Panc1 (cell line): ENCODE measurements around the gene RDH5.

Experiments
- CTCF ChIP-seq: fragments of 450-650 bp; IDR thresholded peaks from 2 replicates; pipeline ENCODE4 v1.5.1; 2017; ENCODE audit warnings: mild to moderate bottlenecking
- POLR2AphosphoS5 ChIP-seq: IDR thresholded peaks from 2 replicates; pipeline ENCODE4 v1.6.1; 2012; ENCODE audit warnings: mild to moderate bottlenecking, low read depth, low read length, moderate library complexity
- REST ChIP-seq, 2 experiments: IDR thresholded peaks; 2 replicates each; pipeline ENCODE4 v1.6.1; 2011 to 2012; ENCODE audit warnings: low read depth in 2 of 2, control low read depth in 1 of 2, low read length in 1 of 2, mild to moderate bottlenecking in 1 of 2, moderate library complexity in 1 of 2; ENCODE audit not compliant: insufficient read depth in 1 of 2
- SIN3A ChIP-seq: IDR thresholded peaks from 2 replicates; pipeline ENCODE4 v1.6.1; 2012; ENCODE audit warnings: low read depth, mild to moderate bottlenecking, low read length, moderate library complexity, borderline replicate concordance; ENCODE audit not compliant: insufficient read depth
- TCF7L2 ChIP-seq: IDR thresholded peaks from 2 replicates; pipeline ENCODE4 v1.6.1; 2011; ENCODE audit warnings: mild to moderate bottlenecking, low read depth, low read length, inconsistent platforms

GRCh38 chr12:55716582-55716957 is 3.6 kb upstream of the RDH5 start:
- no peak for TF ChIP-seq CTCF
- no peak for TF ChIP-seq POLR2AphosphoS5
- no peak for TF ChIP-seq REST (IDR thresholded peaks at IDR 0.05; ENCODE audit: insufficient read depth in 1 of 2, low read depth in 2 of 2, low read length in 1 of 2)
- no peak for TF ChIP-seq TCF7L2
- TF ChIP-seq SIN3A: no peak
